Mammary epithelial cell (primary cell): ENCODE measurements around the gene GCN1.

Experiments used
- EZH2 ChIP-seq: IDR thresholded peaks from 2 replicates; pipeline ENCODE4 v1.6.1; 2012; ENCODE audit warnings: low read length, inconsistent platforms, borderline replicate concordance
- TF ChIP-seq, protein P1 (sequence below), 2 donors: IDR thresholded peaks in 1 of 2; conservative IDR thresholded peaks in 1 of 2; 2 replicates each; pipeline ENCODE4 v1.5.1; 2011 to 2012; ENCODE audit warnings: inconsistent platforms in 2 of 2, low read length in 2 of 2, mild to moderate bottlenecking in 2 of 2, control low read depth in 1 of 2, low read depth in 1 of 2; ENCODE audit not compliant: insufficient read depth in 1 of 2; ENCODE audit errors: extremely low read depth in 1 of 2

DNA sequence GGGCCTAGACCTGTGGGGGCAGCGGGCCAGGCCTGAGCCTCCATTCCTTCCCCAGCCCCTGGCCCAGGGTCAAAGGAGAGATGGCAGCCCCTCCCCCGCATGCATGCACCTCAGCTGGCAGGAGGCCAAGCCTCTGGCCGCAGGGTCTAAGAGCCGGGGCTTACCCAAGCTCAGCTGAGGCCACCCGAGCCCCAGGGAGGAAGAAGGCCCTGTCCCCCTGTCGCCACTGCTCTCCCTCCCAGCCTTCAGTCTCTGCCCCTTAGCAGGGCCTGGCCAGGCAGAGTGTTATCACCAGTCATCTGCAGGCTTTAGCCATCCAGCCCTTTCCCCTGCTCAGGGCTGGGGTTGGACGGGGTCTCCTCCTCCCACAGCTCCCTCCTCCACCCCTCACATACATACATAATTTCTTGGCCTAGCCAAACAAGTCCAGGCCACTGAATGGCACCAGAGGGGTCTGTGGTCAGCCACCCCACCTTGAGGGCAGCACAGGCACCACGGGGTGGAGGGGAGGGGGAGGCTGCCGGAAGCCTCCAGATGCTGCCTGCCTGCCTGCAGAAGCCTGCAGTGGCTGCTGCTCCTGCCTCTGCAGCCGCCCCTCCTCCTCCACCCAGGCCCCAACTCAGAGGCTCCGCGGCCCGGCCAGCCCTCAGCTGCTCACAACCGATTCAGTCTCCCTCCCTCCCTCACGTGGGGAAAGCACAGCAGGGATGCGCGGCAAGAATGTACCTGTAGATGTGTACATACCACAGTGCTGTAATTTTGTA, 100.7 kb downstream of the GCN1 start:
- TF ChIP-seq, protein P1, sequence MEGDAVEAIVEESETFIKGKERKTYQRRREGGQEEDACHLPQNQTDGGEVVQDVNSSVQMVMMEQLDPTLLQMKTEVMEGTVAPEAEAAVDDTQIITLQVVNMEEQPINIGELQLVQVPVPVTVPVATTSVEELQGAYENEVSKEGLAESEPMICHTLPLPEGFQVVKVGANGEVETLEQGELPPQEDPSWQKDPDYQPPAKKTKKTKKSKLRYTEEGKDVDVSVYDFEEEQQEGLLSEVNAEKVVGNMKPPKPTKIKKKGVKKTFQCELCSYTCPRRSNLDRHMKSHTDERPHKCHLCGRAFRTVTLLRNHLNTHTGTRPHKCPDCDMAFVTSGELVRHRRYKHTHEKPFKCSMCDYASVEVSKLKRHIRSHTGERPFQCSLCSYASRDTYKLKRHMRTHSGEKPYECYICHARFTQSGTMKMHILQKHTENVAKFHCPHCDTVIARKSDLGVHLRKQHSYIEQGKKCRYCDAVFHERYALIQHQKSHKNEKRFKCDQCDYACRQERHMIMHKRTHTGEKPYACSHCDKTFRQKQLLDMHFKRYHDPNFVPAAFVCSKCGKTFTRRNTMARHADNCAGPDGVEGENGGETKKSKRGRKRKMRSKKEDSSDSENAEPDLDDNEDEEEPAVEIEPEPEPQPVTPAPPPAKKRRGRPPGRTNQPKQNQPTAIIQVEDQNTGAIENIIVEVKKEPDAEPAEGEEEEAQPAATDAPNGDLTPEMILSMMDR (conservative IDR thresholded peaks at IDR 0.05 in 1 of 2, IDR thresholded peaks at IDR 0.05 in 1 of 2; ENCODE audit: extremely low read depth in 1 of 2, insufficient read depth in 1 of 2, low read depth in 1 of 2, low read length in 2 of 2): no peak
- TF ChIP-seq EZH2: no peak
